Endothelial cell of umbilical vein (primary cell): ENCODE measurements around the gene PPP2R2C. TPM values are rescaled to one million over a fixed set of nuclear protein-coding genes. Genes with fewer than 3 reads are reported as not detected.

ENCODE experiments used
- BruUV-seq: library from RNA; stranded (reverse); fragments of 400-500 nt; replicated peaks from 2 replicates; lab custom pipeline; 2021; lab: Mats Ljungman, UMichigan
- CTCF ChIA-PET: fragments of 300-600, 350-600 bp; sonication (Branson Sonifier 250); formaldehyde crosslinking; loops from one replicate; lab custom pipeline; 2021; ENCODE audit warnings: antibody characterized with exemption, inconsistent platforms; lab: Charles Lee
- POLR2A ChIA-PET: fragments of 300-600, 350-600 bp; sonication (Branson Sonifier 250); formaldehyde crosslinking; loops from one replicate; lab custom pipeline; 2021; ENCODE audit warnings: antibody characterized with exemption, inconsistent platforms; lab: Charles Lee
- DNase-seq: peaks from one replicate; pipeline ENCODE4 v3.0.0-alpha.2; 2011; ENCODE audit warnings: low read depth, low spot score
- FAIRE-seq: peaks from 2 replicates; lab custom pipeline; 2011; peaks lifted over from hg19 to GRCh38; lab: Jason Lieb, UNC
- H2AFZ ChIP-seq: 2 replicates; pipeline ENCODE4 v1.6.0; 2012; ENCODE audit warnings: low read depth, low read length, control low read depth, inconsistent platforms
- H3K27ac ChIP-seq: 2 replicates; pipeline ENCODE4 v1.5.1; 2011; ENCODE audit warnings: low read depth, mild to moderate bottlenecking, control low read depth, low read length, moderate library complexity; ENCODE audit not compliant: insufficient read depth
- H3K27me3 ChIP-seq, 2 experiments: 2 replicates each; pipeline versions ENCODE4 v1.6.0 to v1.6.1; 2011; ENCODE audit warnings: low read length in 2 of 2, mixed read lengths in 1 of 2; ENCODE audit not compliant: control insufficient read depth in 2 of 2, insufficient read depth in 2 of 2
- H3K36me3 ChIP-seq, 2 experiments: 2 replicates in 1 of 2; 3 replicates in 1 of 2; pipeline ENCODE4 v1.5.1; 2011; ENCODE audit warnings: low read length in 2 of 2, mild to moderate bottlenecking in 1 of 2, moderate library complexity in 1 of 2; ENCODE audit not compliant: control insufficient read depth in 2 of 2, insufficient read depth in 2 of 2; ENCODE audit errors: extremely low read depth in 1 of 2
- H3K4me1 ChIP-seq: 3 replicates; pipeline ENCODE4 v1.5.1; 2011; ENCODE audit warnings: mild to moderate bottlenecking, low read length; ENCODE audit not compliant: control insufficient read depth, insufficient read depth; ENCODE audit errors: extremely low read depth
- H3K4me2 ChIP-seq: 2 replicates; pipeline ENCODE4 v1.6.1; 2011; ENCODE audit warnings: low read length, control low read depth, mixed read lengths; ENCODE audit not compliant: insufficient read depth
- H3K4me3 ChIP-seq, 3 experiments: fragments of 200-600 bp in 1 of 3; sonication (generic), shearing (Covaris generic) in 1 of 3; replicated peaks in 1 of 3; 2 replicates each; pipeline ENCODE4 v1.5.1; 2011 to 2016; ENCODE audit warnings: control low read depth in 3 of 3, low read length in 3 of 3, mild to moderate bottlenecking in 2 of 3, inconsistent platforms in 1 of 3, low read depth in 1 of 3, moderate library complexity in 1 of 3; ENCODE audit not compliant: insufficient read depth in 1 of 3
- H3K79me2 ChIP-seq: 2 replicates; pipeline ENCODE4 v1.6.0; 2012; ENCODE audit warnings: low read length, inconsistent platforms; ENCODE audit not compliant: control insufficient read depth, insufficient read depth
- H3K9ac ChIP-seq: replicated peaks from 2 replicates; pipeline ENCODE3; 2011; ENCODE audit warnings: low read length, control low read depth; ENCODE audit not compliant: insufficient read depth; ENCODE audit errors: extremely low read depth
- H3K9me1 ChIP-seq: replicated peaks from 3 replicates; pipeline ENCODE4 v1.6.0; 2011; ENCODE audit warnings: mild to moderate bottlenecking, low read length; ENCODE audit not compliant: control insufficient read depth, insufficient read depth; ENCODE audit errors: extremely low read depth
- H3K9me3 ChIP-seq: replicated peaks from 2 replicates; pipeline ENCODE4 v1.5.1; 2012; ENCODE audit warnings: low read length, inconsistent platforms; ENCODE audit not compliant: control insufficient read depth, insufficient read depth
- H4K20me1 ChIP-seq: replicated peaks from 2 replicates; pipeline ENCODE3; 2011; ENCODE audit warnings: mild to moderate bottlenecking, low read length; ENCODE audit not compliant: control insufficient read depth, insufficient read depth; ENCODE audit errors: extremely low read depth
- EZH2 ChIP-seq: IDR thresholded peaks from 2 replicates; pipeline ENCODE4 v1.6.1; 2012; ENCODE audit warnings: borderline replicate concordance, low read depth, mild to moderate bottlenecking, moderate library complexity, low read length, inconsistent platforms; ENCODE audit not compliant: severe bottlenecking
- FOS ChIP-seq: IDR thresholded peaks from 2 replicates; pipeline ENCODE4 v1.6.1; 2011; ENCODE audit warnings: mild to moderate bottlenecking, low read length, moderate library complexity, borderline replicate concordance; ENCODE audit not compliant: insufficient read depth
- GATA2 ChIP-seq: IDR thresholded peaks from 2 replicates; pipeline ENCODE4 v1.7.0; 2011; ENCODE audit warnings: low read depth, mild to moderate bottlenecking, moderate library complexity, mixed read lengths, low read length; ENCODE audit not compliant: insufficient read length, insufficient read depth
- JUN ChIP-seq: IDR thresholded peaks from 2 replicates; pipeline ENCODE4 v1.6.1; 2011; ENCODE audit warnings: borderline replicate concordance, low read depth; ENCODE audit not compliant: insufficient read length, insufficient read depth
- MYC ChIP-seq: IDR thresholded peaks from one replicate; pipeline ENCODE4 v1.6.1; 2011; ENCODE audit warnings: mild to moderate bottlenecking, low read depth, low read length
- POLR2A ChIP-seq: IDR thresholded peaks from 2 replicates; pipeline ENCODE4 v1.6.1; 2012; ENCODE audit warnings: low read depth, mild to moderate bottlenecking, control low read depth, low read length
- POLR2AphosphoS5 ChIP-seq: IDR thresholded peaks from 2 replicates; pipeline ENCODE4 v1.6.1; 2012; ENCODE audit warnings: low read depth, mild to moderate bottlenecking, control low read depth, low read length, moderate library complexity; ENCODE audit not compliant: insufficient read depth
- dilution Hi-C: fragments of 300-500 bp; cut with MboI; formaldehyde crosslinking; loops from one replicate; pipeline ENCODE4 v1.15.0; 2019; ENCODE audit warnings: low sequenced_read_pairs; ENCODE audit not compliant: extremely low pct_ligation_motif_present
- intact Hi-C: fragments of 100-400 bp; cut with micrococcal nuclease; formaldehyde crosslinking; loops from one replicate; pipeline ENCODE4 v1.10.0; 2022
- polyA plus RNA-seq, 4 experiments: library from polyadenylated mRNA; depleted of rRNA in 3 of 4; stranded (reverse) in 3 of 4; unstranded in 1 of 4; fragments of >200 nt; gene quantifications; 2 replicates each; pipeline versions ENCODE4 v1.2.1 to v1.2.3, GENCODE V29; 2011 to 2012; ENCODE audit warnings: missing spikeins in 1 of 4
- total RNA-seq: library from RNA; stranded (reverse); gene quantifications from 2 replicates; pipeline ENCODE4 v1.2.3, GENCODE V29; 2021
- TF ChIP-seq, protein P1 (sequence below): IDR thresholded peaks from 2 replicates; pipeline ENCODE4 v1.6.1; 2011; ENCODE audit not compliant: insufficient read depth, insufficient read length
- TF ChIP-seq, protein P2 (sequence below), 2 donors: IDR thresholded peaks; 1 replicate in 1 of 2; 2 replicates in 1 of 2; pipeline ENCODE4 v1.5.1; 2011; ENCODE audit warnings: low read length in 2 of 2, mild to moderate bottlenecking in 2 of 2, moderate library complexity in 2 of 2, control low read depth in 1 of 2, inconsistent platforms in 1 of 2, low read depth in 1 of 2; ENCODE audit not compliant: insufficient read depth in 1 of 2; ENCODE audit errors: extremely low read depth in 1 of 2

Gene PPP2R2C
- total and polyA plus RNA-seq, 2 donors (not counting 3 experiments of a cell fraction or from before 2014, with no cell fraction given), result 0.03 to 0.09 TPM

DNA sequence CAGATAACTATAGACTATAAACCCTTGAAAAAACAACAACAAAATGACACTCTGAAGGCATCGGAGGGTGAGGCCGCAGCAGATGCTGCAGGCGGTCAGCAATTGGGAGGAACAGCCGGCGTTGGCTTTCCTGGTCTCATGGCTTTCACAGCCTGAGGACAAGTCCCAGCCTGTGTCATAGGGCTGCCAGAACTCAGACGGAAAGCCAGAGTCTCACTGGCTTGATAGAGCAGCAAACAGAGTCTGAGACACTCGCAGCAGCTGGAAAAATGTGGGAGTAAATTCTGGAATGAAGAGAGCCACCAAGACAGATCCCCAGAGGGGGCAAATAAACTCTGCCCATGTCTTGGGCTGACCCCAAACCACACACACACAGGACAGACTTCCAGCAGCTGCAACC lies 86.3 kb downstream of the PPP2R2C start:
- no peak overlapping the region for H3K27ac ChIP-seq
- no peak overlapping the region for H3K9ac ChIP-seq
- no peak overlapping the region for H3K4me3 ChIP-seq
- DNase-seq (no peak), FAIRE-seq (no peak)
- no peaks in the 10 kb centered on the region for H3K27me3 ChIP-seq
- H3K9me1 ChIP-seq, result no peaks in the 10 kb centered on the region
- TF ChIP-seq EZH2 (no peak), JUN (no peak), POLR2AphosphoS5 (no peak), FOS (no peak), POLR2A (no peak), MYC (no peak), GATA2 (no peak)
- TF ChIP-seq, protein P1, sequence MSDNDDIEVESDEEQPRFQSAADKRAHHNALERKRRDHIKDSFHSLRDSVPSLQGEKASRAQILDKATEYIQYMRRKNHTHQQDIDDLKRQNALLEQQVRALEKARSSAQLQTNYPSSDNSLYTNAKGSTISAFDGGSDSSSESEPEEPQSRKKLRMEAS, result no peak
- TF ChIP-seq, protein P2, sequence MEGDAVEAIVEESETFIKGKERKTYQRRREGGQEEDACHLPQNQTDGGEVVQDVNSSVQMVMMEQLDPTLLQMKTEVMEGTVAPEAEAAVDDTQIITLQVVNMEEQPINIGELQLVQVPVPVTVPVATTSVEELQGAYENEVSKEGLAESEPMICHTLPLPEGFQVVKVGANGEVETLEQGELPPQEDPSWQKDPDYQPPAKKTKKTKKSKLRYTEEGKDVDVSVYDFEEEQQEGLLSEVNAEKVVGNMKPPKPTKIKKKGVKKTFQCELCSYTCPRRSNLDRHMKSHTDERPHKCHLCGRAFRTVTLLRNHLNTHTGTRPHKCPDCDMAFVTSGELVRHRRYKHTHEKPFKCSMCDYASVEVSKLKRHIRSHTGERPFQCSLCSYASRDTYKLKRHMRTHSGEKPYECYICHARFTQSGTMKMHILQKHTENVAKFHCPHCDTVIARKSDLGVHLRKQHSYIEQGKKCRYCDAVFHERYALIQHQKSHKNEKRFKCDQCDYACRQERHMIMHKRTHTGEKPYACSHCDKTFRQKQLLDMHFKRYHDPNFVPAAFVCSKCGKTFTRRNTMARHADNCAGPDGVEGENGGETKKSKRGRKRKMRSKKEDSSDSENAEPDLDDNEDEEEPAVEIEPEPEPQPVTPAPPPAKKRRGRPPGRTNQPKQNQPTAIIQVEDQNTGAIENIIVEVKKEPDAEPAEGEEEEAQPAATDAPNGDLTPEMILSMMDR (IDR thresholded peaks at IDR 0.05; ENCODE audit: extremely low read depth in 1 of 2, insufficient read depth in 1 of 2, low read depth in 1 of 2, low read length in 2 of 2), result no peak
- dilution Hi-C loops (no loop called here), intact Hi-C loops (no loop called here)
- H3K9me3 ChIP-seq, result no peaks in the 10 kb centered on the region
- CTCF ChIA-PET, result no interaction called here
- no peak overlapping the region for H3K4me2 ChIP-seq
- BruUV-seq, result no TSS peak
- no peaks in the 10 kb centered on the region for H3K79me2 ChIP-seq
- POLR2A ChIA-PET, result no interaction called here
- no peaks in the 10 kb centered on the region for H4K20me1 ChIP-seq
- no peak overlapping the region for H2AFZ ChIP-seq
- no peaks in the 10 kb centered on the region for H3K36me3 ChIP-seq
- no peaks in the 10 kb centered on the region for H3K4me1 ChIP-seq
